Natural killer cell (primary cell): Measurements from ENCODE around the gene LRRN2. TPM values are rescaled to one million over a fixed set of nuclear protein-coding genes. Genes with fewer than 3 reads are reported as not detected.

ENCODE experiments used
- ATAC-seq, 3 donors: fragments of 150-1000 bp in 2 of 3; fragments of 200-7000 bp in 1 of 3; cut with Tn5 transposase; 1 replicate in 1 of 3; 2 replicates in 2 of 3; pipeline ENCODE4 v1.10.0; 2021; ENCODE audit warnings: mild to moderate bottlenecking in 2 of 3, moderate library complexity in 2 of 3
- DNase-seq, 2 donors: peaks; one replicate each; pipeline versions ENCODE4 v3.0.0 to v3.0.0-alpha.2; 2013 to 2021; ENCODE audit warnings: mixed read lengths in 1 of 2
- H3K27ac ChIP-seq: one replicate; pipeline ENCODE4 v1.5.1; 2013; ENCODE audit warnings: mild to moderate bottlenecking, low read length
- H3K27me3 ChIP-seq: one replicate; pipeline ENCODE4 v1.6.1; 2013; ENCODE audit warnings: low read length; ENCODE audit not compliant: control insufficient read depth, insufficient read depth
- H3K36me3 ChIP-seq: one replicate; pipeline ENCODE4 v1.6.1; 2013; ENCODE audit warnings: low read length; ENCODE audit not compliant: control insufficient read depth, insufficient read depth
- H3K4me1 ChIP-seq: one replicate; pipeline ENCODE4 v1.6.1; 2013; ENCODE audit warnings: low read length; ENCODE audit not compliant: control insufficient read depth, insufficient read depth
- H3K4me3 ChIP-seq: one replicate; pipeline ENCODE4 v1.5.1; 2013; ENCODE audit warnings: low read length
- H3K9me3 ChIP-seq: one replicate; pipeline ENCODE4 v1.6.1; 2013; ENCODE audit warnings: low read length; ENCODE audit not compliant: control insufficient read depth, insufficient read depth
- H3K27ac Mint-ChIP-seq, 2 donors: one replicate each; pipeline ENCODE4 v1.8.0; 2022; ENCODE audit warnings: mild to moderate bottlenecking in 2 of 2, mixed read lengths in 2 of 2, moderate library complexity in 1 of 2
- H3K27me3 Mint-ChIP-seq, 2 donors: one replicate each; pipeline ENCODE4 v1.8.0; 2022; ENCODE audit warnings: low read depth in 2 of 2, mixed read lengths in 2 of 2
- H3K36me3 Mint-ChIP-seq: one replicate; pipeline ENCODE4 v1.8.0; 2022; ENCODE audit warnings: mixed read lengths
- H3K4me1 Mint-ChIP-seq, 2 donors: one replicate each; pipeline ENCODE4 v1.8.0; 2022; ENCODE audit warnings: mixed read lengths in 2 of 2
- H3K4me3 Mint-ChIP-seq: one replicate; pipeline ENCODE4 v1.8.0; 2022; ENCODE audit warnings: mild to moderate bottlenecking, moderate library complexity, mixed read lengths
- H3K9me3 Mint-ChIP-seq, 2 donors: one replicate each; pipeline ENCODE4 v1.8.0; 2022; ENCODE audit warnings: mixed read lengths in 2 of 2
- CTCF ChIP-seq: fragments of 200-600 bp; IDR thresholded peaks from one replicate; pipeline ENCODE4 v1.8.0; 2022; ENCODE audit warnings: antibody characterized with exemption
- WGBS: methylation state at CpG from one replicate; pipeline ENCODE4 v1.1.7; 2013; ENCODE audit warnings: missing lambda C conversion rate; ENCODE audit not compliant: insufficient coverage; 5-methylcytosine and 5-hydroxymethylcytosine counted together
- intact Hi-C: fragments of 100-400 bp; cut with micrococcal nuclease; formaldehyde crosslinking; loops from one replicate; pipeline ENCODE4 v1.14.2; 2022
- total RNA-seq, 4 donors: library from RNA; stranded (reverse); fragments of 120-200 nt in 1 of 4; gene quantifications; one replicate each; pipeline versions ENCODE4 v1.2.3 to v1.2.4, GENCODE V29; 2013 to 2022

LRRN2 gene
- total RNA-seq, 3 donors from 2014 or later (not counting 1 experiment from before 2014, with no cell fraction given) = 0.10 to 0.27 TPM; not detected in 1

GRCh38 chr1:204623365-204623893, 62.1 kb downstream of the LRRN2 start:
- Histone ChIP-seq H3K36me3 (no peaks in the 10 kb centered on the region), H3K9me3 (no peaks in the 10 kb centered on the region), H3K4me3 (no peak overlapping the region), H3K27ac (no peak overlapping the region), H3K4me1 (no peaks in the 10 kb centered on the region), H3K27me3 (no peaks in the 10 kb centered on the region)
- no peaks in the 10 kb centered on the region for H3K27me3 Mint-ChIP-seq
- no peak overlapping the region for H3K4me3 Mint-ChIP-seq
- peaks cover 0 to 6% of the 10 kb centered on the region in 2 donors for H3K4me1 Mint-ChIP-seq
- no peak for DNase-seq
- TF ChIP-seq CTCF = no peak
- H3K36me3 Mint-ChIP-seq = no peaks in the 10 kb centered on the region
- no peak overlapping the region for H3K27ac Mint-ChIP-seq
- no peak for ATAC-seq
- intact Hi-C loops = no loop called here
- 85% methylated on average over 7 of the region's 8 CpGs for WGBS
- no peaks in the 10 kb centered on the region for H3K9me3 Mint-ChIP-seq

GRCh38 chr1:204621996-204622395, 63.5 kb downstream of the LRRN2 start:
- Histone ChIP-seq H3K4me1 (no peaks in the 10 kb centered on the region), H3K27ac (no peak overlapping the region), H3K27me3 (no peaks in the 10 kb centered on the region), H3K9me3 (no peaks in the 10 kb centered on the region), H3K36me3 (no peaks in the 10 kb centered on the region), H3K4me3 (no peak overlapping the region)
- H3K9me3 Mint-ChIP-seq = no peaks in the 10 kb centered on the region
- intact Hi-C loops = no loop called here
- DNase-seq (no peak), ATAC-seq (no peak)
- H3K27ac Mint-ChIP-seq = no peak overlapping the region
- H3K36me3 Mint-ChIP-seq = no peaks in the 10 kb centered on the region
- H3K27me3 Mint-ChIP-seq = no peaks in the 10 kb centered on the region
- no peak overlapping the region for H3K4me3 Mint-ChIP-seq
- 81% methylated on average over 3 of the region's 4 CpGs for WGBS
- TF ChIP-seq CTCF = no peak
- H3K4me1 Mint-ChIP-seq = peaks cover 0 to 6% of the 10 kb centered on the region in 2 donors

- H3K9me3 ChIP-seq = no peaks in the 10 kb centered on the region
- no peaks in the 10 kb centered on the region for H3K4me1 ChIP-seq
- Mint-ChIP-seq H3K4me1 (peaks cover 0 to 4% of the 10 kb centered on the region in 2 donors), H3K27me3 (no peaks in the 10 kb centered on the region), H3K27ac (no peak overlapping the region), H3K36me3 (no peaks in the 10 kb centered on the region), H3K4me3 (no peak overlapping the region), H3K9me3 (no peaks in the 10 kb centered on the region)
- intact Hi-C loops = no loop called here
- DNase-seq (no peak), ATAC-seq (no peak)
- H3K4me3 ChIP-seq = no peak overlapping the region
- TF ChIP-seq CTCF = no peak
- no peaks in the 10 kb centered on the region for H3K27me3 ChIP-seq
- H3K27ac ChIP-seq = no peak overlapping the region
- no peaks in the 10 kb centered on the region for H3K36me3 ChIP-seq
- 75% methylated on average over 1 of the region's 3 CpGs for WGBS
These were observed 64.1 kb downstream of the LRRN2 start for GRCh38 chr1:204621396-204621795.

GRCh38 chr1:204619721-204620120, 65.8 kb downstream of the LRRN2 start:
- no peaks in the 10 kb centered on the region for H3K36me3 Mint-ChIP-seq
- H3K36me3 ChIP-seq = no peaks in the 10 kb centered on the region
- 93% methylated on average over 13 of the region's 13 CpGs for WGBS
- ATAC-seq = no peak
- no peak overlapping the region for H3K27ac Mint-ChIP-seq
- H3K27me3 Mint-ChIP-seq = no peaks in the 10 kb centered on the region
- H3K4me1 ChIP-seq = no peaks in the 10 kb centered on the region
- H3K9me3 ChIP-seq = no peaks in the 10 kb centered on the region
- no peak for DNase-seq
- no peaks in the 10 kb centered on the region for H3K9me3 Mint-ChIP-seq
- H3K27ac ChIP-seq = no peak overlapping the region
- TF ChIP-seq CTCF = no peak
- H3K27me3 ChIP-seq = no peaks in the 10 kb centered on the region
- H3K4me1 Mint-ChIP-seq = no peaks in the 10 kb centered on the region
- H3K4me3 ChIP-seq = no peak overlapping the region
- intact Hi-C loops = no loop called here
- H3K4me3 Mint-ChIP-seq = no peak overlapping the region
